Thymus (tissue), 11 donors: ENCODE measurements around the gene GTPBP3. TPM values are rescaled to one million over a fixed set of nuclear protein-coding genes. Genes with fewer than 3 reads are reported as not detected.

ENCODE experiments used
- DNase-seq, 9 donors: peaks; one replicate each; pipeline ENCODE4 v3.0.0-alpha.2; 2013; ENCODE audit warnings: low spot score in 9 of 9, low read depth in 6 of 9, missing footprints in 1 of 9
- H3K27ac ChIP-seq, 2 donors: one replicate each; pipeline ENCODE4 v1.5.1; 2013; ENCODE audit warnings: control low read depth in 1 of 2, low read depth in 1 of 2, low read length in 1 of 2, mild to moderate bottlenecking in 1 of 2, moderate library complexity in 1 of 2
- H3K27me3 ChIP-seq, 2 donors: one replicate each; pipeline ENCODE4 v1.5.1; 2013; ENCODE audit warnings: low read length in 1 of 2; ENCODE audit not compliant: control insufficient read depth in 2 of 2, insufficient read depth in 1 of 2
- H3K36me3 ChIP-seq, 2 donors: one replicate each; pipeline ENCODE4 v1.5.1; 2013; ENCODE audit warnings: low read length in 1 of 2, mild to moderate bottlenecking in 1 of 2, moderate library complexity in 1 of 2; ENCODE audit not compliant: control insufficient read depth in 2 of 2, insufficient read depth in 2 of 2
- H3K4me1 ChIP-seq, 2 donors: one replicate each; pipeline ENCODE4 v1.5.1; 2013; ENCODE audit warnings: low read length in 2 of 2; ENCODE audit not compliant: control insufficient read depth in 2 of 2, insufficient read depth in 2 of 2
- H3K4me3 ChIP-seq, 2 donors: one replicate each; pipeline ENCODE4 v1.5.1; 2013; ENCODE audit warnings: low read length in 2 of 2, control low read depth in 1 of 2, mild to moderate bottlenecking in 1 of 2
- H3K9me3 ChIP-seq, 2 donors: one replicate each; pipeline ENCODE4 v1.5.1; 2013; ENCODE audit warnings: low read length in 1 of 2, mild to moderate bottlenecking in 1 of 2; ENCODE audit not compliant: control insufficient read depth in 2 of 2, insufficient read depth in 1 of 2
- WGBS: extraction: QIAGEN DNeasy Blood & Tissue Kit; methylation state at CpG from one replicate; pipeline ENCODE4 v1.1.7; 2013; 5-methylcytosine and 5-hydroxymethylcytosine counted together
- polyA plus RNA-seq: library from polyadenylated mRNA; stranded (reverse); fragments of 200-250 nt; gene quantifications from one replicate; pipeline ENCODE4 v1.2.3, GENCODE V29; 2013
- total RNA-seq: library from RNA; stranded (reverse); fragments of 120-200 nt; gene quantifications from one replicate; pipeline ENCODE4 v1.2.4, GENCODE V29; 2013
- donor health status: healthy.

Gene GTPBP3
- total and polyA plus RNA-seq, 2 donors = 8.9 to 17.4 TPM

- Histone ChIP-seq H3K27ac (peak overlapping the region; percentile 90 to 96), H3K9me3 (peaks cover 0 to 2% of the 10 kb centered on the region in 2 donors), H3K4me3 (peak overlapping the region; percentile 58 to 64), H3K36me3 (peaks cover 0 to 2% of the 10 kb centered on the region in 2 donors), H3K27me3 (no peaks in the 10 kb centered on the region), H3K4me1 (peaks cover 31 to 60% of the 10 kb centered on the region in 2 donors)
- DNase-seq = peak in 1 of 9 donors; percentile 45
- 11% methylated on average over 28 of the region's 28 CpGs for WGBS
Measured at GRCh38 chr19:17306285-17306714, 31.1 kb upstream of the GTPBP3 start.

GRCh38 chr19:17307876-17308377, 29.4 kb upstream of the GTPBP3 start:
- no peaks in the 10 kb centered on the region for H3K27me3 ChIP-seq
- WGBS = 98% methylated on average over 8 of the region's 8 CpGs
- H3K36me3 ChIP-seq = peaks cover 11% of the 10 kb centered on the region in 2 donors
- no peak overlapping the region for H3K4me3 ChIP-seq
- H3K27ac ChIP-seq = no peak overlapping the region
- no peak for DNase-seq
- peaks cover 0 to 2% of the 10 kb centered on the region in 2 donors for H3K9me3 ChIP-seq
- peaks cover 25 to 50% of the 10 kb centered on the region in 2 donors for H3K4me1 ChIP-seq

- Histone ChIP-seq H3K27ac (peak within 1 kb of the TSS; percentile 48 to 75), H3K4me1 (peaks cover 19 to 38% of the 10 kb centered on the region in 2 donors), H3K36me3 (peaks cover 20 to 26% of the 10 kb centered on the region in 2 donors), H3K4me3 (peak within 1 kb of the TSS; percentile 80 to 94), H3K9me3 (peaks cover 0 to 2% of the 10 kb centered on the region in 2 donors), H3K27me3 (no peaks in the 10 kb centered on the region)
- peak; percentile 96 to 100 (median 99) for DNase-seq
- under 1% methylated on average over 46 of the region's 46 CpGs for WGBS
Measured at GRCh38 chr19:17309198-17309964, 28.0 kb upstream of the GTPBP3 start, which contains the start of gene DDA1. DDA1 (plus strand) TSS chr19:17309563; CDS start chr19:17309655, 92 bp downstream.

DNA sequence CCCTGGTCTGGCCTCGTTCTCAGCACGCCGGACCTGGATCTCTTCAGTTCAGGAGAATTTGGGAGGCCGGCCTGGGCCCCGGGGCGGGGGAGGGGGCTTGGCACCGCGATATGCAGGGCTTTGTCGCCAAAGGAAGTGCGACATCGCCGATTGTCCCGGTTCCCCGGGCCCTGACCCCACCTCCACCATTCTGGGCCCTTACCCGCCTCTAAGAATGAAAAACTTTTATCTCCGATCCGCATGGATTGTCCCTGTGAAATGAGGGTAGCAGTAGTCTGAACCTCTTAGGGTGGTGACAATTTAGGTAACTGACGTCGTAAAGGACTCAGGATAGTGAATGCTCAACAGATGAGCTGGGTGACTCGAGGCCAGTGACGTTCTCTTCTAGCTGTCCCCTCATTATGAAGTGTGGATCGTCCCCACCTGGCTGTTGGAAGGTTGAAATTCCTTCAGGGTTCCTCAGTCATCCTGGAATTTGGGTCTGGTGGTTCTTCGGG, 27.3 kb upstream of the GTPBP3 start:
- H3K36me3 ChIP-seq = peaks cover 25 to 31% of the 10 kb centered on the region in 2 donors
- H3K27ac ChIP-seq = peak overlapping the region; percentile 48 to 75
- peaks cover 0 to 2% of the 10 kb centered on the region in 2 donors for H3K9me3 ChIP-seq
- no peaks in the 10 kb centered on the region for H3K27me3 ChIP-seq
- no peak for DNase-seq
- peaks cover 13 to 32% of the 10 kb centered on the region in 2 donors for H3K4me1 ChIP-seq
- peak overlapping the region; percentile 80 to 94 for H3K4me3 ChIP-seq
- 11% methylated on average over 23 of the region's 23 CpGs for WGBS

DNA sequence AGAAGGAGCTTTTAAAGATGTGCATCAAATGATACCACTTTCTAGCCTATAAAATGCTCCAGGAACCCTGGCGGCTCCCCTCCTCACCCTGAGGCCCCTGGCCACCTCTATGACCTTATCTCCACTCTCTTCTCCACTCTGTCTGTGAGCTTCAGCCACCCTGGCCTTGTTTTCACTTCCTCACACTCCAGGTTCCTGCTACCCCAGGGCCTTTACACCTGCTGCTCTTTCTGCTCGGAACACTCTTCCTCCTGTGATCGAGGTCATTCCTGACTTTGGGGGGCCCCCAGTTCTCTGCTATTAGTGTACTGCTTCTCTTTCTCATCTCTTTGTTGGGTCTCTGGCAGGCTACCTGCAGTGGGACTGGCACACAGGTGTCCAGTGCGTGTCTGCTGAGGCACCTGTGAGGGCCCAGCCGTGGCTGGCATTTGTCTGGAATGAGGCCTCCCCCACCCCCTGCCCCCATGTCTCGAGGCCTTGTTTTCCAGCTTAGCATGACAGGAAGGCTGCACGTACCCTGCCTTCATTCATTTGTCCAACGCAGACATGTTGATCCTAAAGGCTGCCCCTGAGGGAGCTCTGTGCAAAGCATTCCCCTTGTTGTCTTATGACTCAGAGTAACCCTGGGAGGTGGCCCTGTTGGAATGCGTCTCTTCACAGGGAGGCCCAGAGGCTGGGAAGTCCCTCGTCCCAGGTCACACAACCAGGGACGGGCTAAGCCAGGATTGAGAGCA, 25.7 kb upstream of the GTPBP3 start:
- peaks cover 35 to 42% of the 10 kb centered on the region in 2 donors for H3K36me3 ChIP-seq
- no peak overlapping the region for H3K4me3 ChIP-seq
- H3K4me1 ChIP-seq = peaks cover 11 to 20% of the 10 kb centered on the region in 2 donors
- no peaks in the 10 kb centered on the region for H3K27me3 ChIP-seq
- no peak for DNase-seq
- 87% methylated on average over 11 of the region's 11 CpGs for WGBS
- no peak overlapping the region for H3K27ac ChIP-seq
- H3K9me3 ChIP-seq = no peaks in the 10 kb centered on the region

GRCh38 chr19:17312189-17313113, 24.9 kb upstream of the GTPBP3 start:
- 96% methylated on average over 20 of the region's 20 CpGs for WGBS
- Histone ChIP-seq H3K36me3 (peaks cover 36 to 42% of the 10 kb centered on the region in 2 donors), H3K4me1 (peaks cover 11 to 16% of the 10 kb centered on the region in 2 donors), H3K27ac (no peak overlapping the region), H3K9me3 (no peaks in the 10 kb centered on the region), H3K27me3 (no peaks in the 10 kb centered on the region), H3K4me3 (no peak overlapping the region)
- no peak for DNase-seq

DNA sequence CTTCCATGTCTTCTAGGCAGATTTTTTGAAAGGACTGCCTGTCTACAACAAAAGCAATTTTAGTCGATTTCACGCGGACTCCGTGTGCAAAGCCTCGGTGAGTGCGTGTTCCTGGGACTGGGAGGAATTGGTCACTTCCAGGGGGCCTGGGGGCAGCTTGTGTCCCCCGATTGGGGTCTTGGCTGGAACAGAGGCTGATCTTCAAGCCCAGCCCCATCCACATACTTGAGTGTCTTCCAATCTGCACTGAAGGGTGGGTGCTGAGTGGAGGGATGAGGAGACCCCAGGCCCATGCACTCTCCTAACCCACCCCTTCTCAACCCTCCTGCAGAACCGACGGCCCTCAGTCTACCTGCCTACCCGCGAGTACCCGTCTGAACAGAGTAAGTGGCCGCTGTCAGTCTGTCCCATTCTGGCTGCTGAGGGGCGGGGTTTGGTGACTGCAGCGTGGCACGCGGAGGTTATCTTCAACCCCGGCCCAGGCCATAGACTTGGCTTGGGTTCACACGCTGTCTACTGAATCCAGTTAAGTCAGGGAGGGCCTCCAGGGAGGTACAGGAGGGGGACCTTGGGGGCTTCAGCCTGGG, 23.3 kb upstream of the GTPBP3 start:
- no peaks in the 10 kb centered on the region for H3K27me3 ChIP-seq
- H3K4me1 ChIP-seq = peaks cover 11 to 13% of the 10 kb centered on the region in 2 donors
- peaks cover 43 to 47% of the 10 kb centered on the region in 2 donors for H3K36me3 ChIP-seq
- DNase-seq = no peak
- H3K9me3 ChIP-seq = no peaks in the 10 kb centered on the region
- WGBS = 98% methylated on average over 19 of the region's 19 CpGs
- no peak overlapping the region for H3K4me3 ChIP-seq
- H3K27ac ChIP-seq = no peak overlapping the region

GRCh38 chr19:17318966-17319365, 18.4 kb upstream of the GTPBP3 start:
- Histone ChIP-seq H3K4me3 (no peak overlapping the region), H3K36me3 (peaks cover 58 to 64% of the 10 kb centered on the region in 2 donors), H3K27ac (no peak overlapping the region), H3K4me1 (peaks cover 0 to 8% of the 10 kb centered on the region in 2 donors), H3K27me3 (peaks cover 3 to 12% of the 10 kb centered on the region in 2 donors), H3K9me3 (no peaks in the 10 kb centered on the region)
- no peak for DNase-seq
- 84% methylated on average over 6 of the region's 6 CpGs for WGBS
